Large intestine (tissue), 3 donors: ENCODE results near the gene ARHGEF40. TPM values are rescaled to one million over a fixed set of nuclear protein-coding genes. Genes with fewer than 3 reads are reported as not detected.
A peak's percentile ranks its signal among the peaks of the same experiment; 100 is the strongest.

ENCODE experiments used
- DNase-seq, 2 donors: peaks; one replicate each; pipeline versions ENCODE4 v3.0.0 to v3.0.0-alpha.2; 2013
- H3K27ac ChIP-seq: one replicate; pipeline ENCODE4 v1.5.1; 2013; ENCODE audit warnings: low read length
- H3K27me3 ChIP-seq: 2 replicates; pipeline ENCODE4 v1.6.1; 2013; ENCODE audit warnings: low read length; ENCODE audit not compliant: control insufficient read depth, insufficient read depth
- H3K36me3 ChIP-seq: 2 replicates; pipeline ENCODE4 v1.6.1; 2013; ENCODE audit warnings: low read length; ENCODE audit not compliant: control insufficient read depth, insufficient read depth
- H3K4me1 ChIP-seq: one replicate; pipeline ENCODE4 v1.6.1; 2013; ENCODE audit warnings: low read length; ENCODE audit not compliant: control insufficient read depth, insufficient read depth
- H3K4me3 ChIP-seq: one replicate; pipeline ENCODE4 v1.5.1; 2013; ENCODE audit warnings: low read length
- H3K9me3 ChIP-seq: one replicate; pipeline ENCODE4 v1.6.1; 2013; ENCODE audit warnings: mild to moderate bottlenecking, low read depth, low read length, moderate library complexity; ENCODE audit not compliant: control insufficient read depth
- WGBS: methylation state at CpG from one replicate; pipeline ENCODE4 v1.1.5; 2013; ENCODE audit warnings: low lambda C conversion rate; ENCODE audit not compliant: insufficient coverage; 5-methylcytosine and 5-hydroxymethylcytosine counted together
- polyA plus RNA-seq: library from polyadenylated mRNA; unstranded; fragments of 120-200 nt; gene quantifications from one replicate; pipeline ENCODE4 v1.2.1, GENCODE V29; 2013

Gene ARHGEF40
- polyA plus RNA-seq, 1 donor = 28.7 TPM

GRCh38 chr14:21091821-21092272 is 21.7 kb downstream of the ARHGEF40 start:
- Histone ChIP-seq H3K4me3 (no peak overlapping the region), H3K36me3 (peaks cover 59% of the 10 kb centered on the region), H3K27ac (no peak overlapping the region), H3K27me3 (no peaks in the 10 kb centered on the region), H3K4me1 (peaks cover 23% of the 10 kb centered on the region), H3K9me3 (peaks cover 8% of the 10 kb centered on the region)
- no peak for DNase-seq
- no CpG with 5 or more reads among the region's 42 CpGs for WGBS

GRCh38 chr14:21092273-21093011 is 22.3 kb downstream of the ARHGEF40 start:
- Histone ChIP-seq H3K36me3 (peaks cover 53% of the 10 kb centered on the region), H3K4me1 (peaks cover 26% of the 10 kb centered on the region), H3K27ac (no peak overlapping the region), H3K4me3 (no peak overlapping the region), H3K27me3 (no peaks in the 10 kb centered on the region), H3K9me3 (peaks cover 8% of the 10 kb centered on the region)
- no CpG with 5 or more reads among the region's 59 CpGs for WGBS
- DNase-seq = peak in 1 of 2 donors; percentile 71

DNA sequence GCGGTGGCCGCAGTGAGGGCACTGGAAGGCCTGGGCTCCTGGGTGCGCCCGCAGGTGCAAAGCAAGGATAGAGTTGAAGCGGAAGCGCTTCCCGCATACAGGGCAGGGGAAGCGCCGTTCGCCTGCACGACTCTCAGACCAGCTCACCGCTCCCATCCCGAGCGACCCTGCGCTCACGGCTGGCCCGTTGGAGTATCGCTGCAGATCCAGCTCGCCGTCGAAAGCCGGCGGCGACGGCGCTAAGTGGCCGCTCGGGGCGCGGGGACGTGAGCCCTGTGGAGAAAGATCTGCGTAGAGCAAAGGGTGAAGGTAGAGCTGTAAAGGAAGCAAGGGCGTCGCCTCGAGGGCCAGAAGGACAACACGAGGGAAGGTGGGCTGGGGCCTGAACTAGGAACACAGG is 22.9 kb downstream of the ARHGEF40 start:
- Histone ChIP-seq H3K27me3 (no peaks in the 10 kb centered on the region), H3K36me3 (peaks cover 48% of the 10 kb centered on the region), H3K27ac (no peak overlapping the region), H3K9me3 (peaks cover 8% of the 10 kb centered on the region), H3K4me1 (peaks cover 26% of the 10 kb centered on the region), H3K4me3 (no peak overlapping the region)
- no peak for DNase-seq
- WGBS = 95% methylated on average over 4 of the region's 36 CpGs

DNA sequence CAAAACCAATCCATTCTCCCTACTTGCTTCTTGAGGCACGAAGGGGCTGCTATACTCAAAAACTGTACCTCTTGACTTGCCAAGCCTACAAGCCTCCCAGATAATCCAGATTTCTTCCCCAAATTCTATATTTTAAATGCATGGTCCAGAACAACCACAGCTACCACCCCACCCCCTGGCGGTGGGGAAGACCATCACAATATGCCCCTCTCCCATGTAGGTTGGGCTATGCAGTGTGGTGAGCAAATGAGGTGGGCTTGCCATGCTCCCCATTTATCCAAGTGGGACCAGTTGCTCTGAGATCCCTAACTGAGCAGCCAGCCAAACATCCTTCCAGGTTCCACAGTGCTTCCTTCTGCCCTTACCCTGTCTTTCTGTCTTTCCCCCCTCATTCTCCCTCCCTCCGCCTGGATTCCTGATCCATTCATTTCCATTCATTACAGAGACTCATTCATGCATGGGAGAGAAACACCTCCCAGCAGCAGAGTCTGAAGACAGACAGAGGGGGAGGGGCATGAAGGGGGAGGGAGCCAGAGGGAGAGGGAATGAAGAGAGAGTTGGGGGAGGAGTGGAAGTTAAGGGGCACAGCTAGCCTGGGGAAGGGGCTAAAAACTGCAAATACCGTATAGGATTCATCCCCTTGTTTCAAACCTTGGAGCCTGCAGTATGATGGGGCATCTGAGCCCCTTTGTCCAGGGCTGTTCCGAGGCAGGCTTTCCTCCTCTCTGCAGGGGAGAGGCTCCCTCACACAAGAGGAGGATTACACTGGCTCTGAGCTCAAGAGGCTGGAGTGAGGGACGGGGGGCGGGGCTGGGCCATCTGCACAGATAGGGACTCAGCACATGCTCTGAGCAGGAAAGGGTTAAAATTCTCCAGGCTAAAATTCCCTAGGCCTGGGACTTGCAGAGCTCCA is 23.9 kb downstream of the ARHGEF40 start:
- WGBS = 0% methylated on average over 1 of the region's 7 CpGs
- Histone ChIP-seq H3K4me3 (no peak overlapping the region), H3K27me3 (no peaks in the 10 kb centered on the region), H3K9me3 (peaks cover 8% of the 10 kb centered on the region), H3K27ac (no peak overlapping the region), H3K4me1 (peaks cover 26% of the 10 kb centered on the region), H3K36me3 (peaks cover 39% of the 10 kb centered on the region)
- peak in 1 of 2 donors; percentile 64 for DNase-seq

DNA sequence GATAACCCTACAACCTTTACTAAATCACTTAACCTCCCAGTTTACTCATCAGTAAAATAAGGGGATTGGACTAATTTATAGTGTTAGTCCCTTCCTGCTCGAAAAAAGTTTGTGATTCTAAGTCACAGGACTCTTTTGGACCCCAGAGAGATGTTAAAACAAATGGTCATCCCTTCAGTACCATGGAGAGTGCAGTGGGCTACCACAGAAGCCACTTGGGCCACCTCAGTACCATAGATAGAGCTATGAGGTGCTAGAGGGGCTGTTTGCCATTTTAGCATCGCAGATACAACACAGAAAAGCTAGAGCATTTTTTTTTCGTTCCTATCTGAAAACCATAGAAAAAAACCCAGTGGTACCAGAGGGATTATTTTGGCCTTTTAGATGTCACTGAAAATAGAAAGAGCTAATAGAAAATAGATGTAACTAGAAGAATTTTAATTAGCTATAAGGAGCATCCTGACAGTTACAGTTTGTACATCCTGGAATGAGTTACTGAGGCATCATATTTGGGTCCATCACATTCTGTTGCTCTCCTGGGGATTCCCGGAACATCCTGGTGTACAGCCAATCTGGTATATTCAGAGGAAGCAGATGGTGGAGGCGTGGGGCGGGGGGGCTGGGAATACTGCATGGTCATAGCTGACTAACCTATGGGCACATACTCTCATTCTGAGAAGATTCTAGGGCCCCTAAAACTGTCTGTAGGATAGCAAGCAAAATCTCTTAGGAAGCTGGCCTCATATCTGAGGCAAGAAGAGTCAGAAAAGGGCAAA is 25.5 kb downstream of the ARHGEF40 start:
- Histone ChIP-seq H3K27me3 (no peaks in the 10 kb centered on the region), H3K4me3 (no peak overlapping the region), H3K4me1 (peaks cover 41% of the 10 kb centered on the region), H3K27ac (peak overlapping the region; percentile 82), H3K36me3 (peaks cover 24% of the 10 kb centered on the region), H3K9me3 (peaks cover 5% of the 10 kb centered on the region)
- no CpG with 5 or more reads among the region's 6 CpGs for WGBS
- no peak for DNase-seq

DNA sequence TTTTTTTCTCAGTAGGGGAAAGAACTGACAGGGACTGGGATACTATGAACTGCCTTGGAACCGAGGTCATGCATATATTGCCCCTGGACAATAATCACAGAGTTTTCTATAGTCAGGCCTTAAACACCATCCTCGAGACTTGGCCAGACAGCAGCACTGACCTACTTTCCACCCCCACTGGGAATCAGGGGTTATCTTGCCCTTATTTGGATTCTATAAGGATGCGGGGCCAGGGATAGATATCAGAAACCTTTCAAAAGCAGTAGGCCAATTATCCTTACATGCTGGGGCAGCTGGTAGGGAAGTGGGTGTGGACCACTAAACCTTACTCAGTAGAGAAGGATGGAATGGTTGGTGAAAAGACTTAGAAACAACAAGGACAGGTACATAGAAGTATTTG is 26.3 kb downstream of the ARHGEF40 start:
- no CpG with 5 or more reads among the region's 3 CpGs for WGBS
- no peaks in the 10 kb centered on the region for H3K27me3 ChIP-seq
- H3K9me3 ChIP-seq = peaks cover 5% of the 10 kb centered on the region
- H3K4me3 ChIP-seq = no peak overlapping the region
- H3K27ac ChIP-seq = peak overlapping the region; percentile 82
- H3K4me1 ChIP-seq = peaks cover 47% of the 10 kb centered on the region
- peaks cover 16% of the 10 kb centered on the region for H3K36me3 ChIP-seq
- no peak for DNase-seq

- peak in 1 of 2 donors; percentile 75 for DNase-seq
Measured at GRCh38 chr14:21096978-21097635, 27.0 kb downstream of the ARHGEF40 start.

DNA sequence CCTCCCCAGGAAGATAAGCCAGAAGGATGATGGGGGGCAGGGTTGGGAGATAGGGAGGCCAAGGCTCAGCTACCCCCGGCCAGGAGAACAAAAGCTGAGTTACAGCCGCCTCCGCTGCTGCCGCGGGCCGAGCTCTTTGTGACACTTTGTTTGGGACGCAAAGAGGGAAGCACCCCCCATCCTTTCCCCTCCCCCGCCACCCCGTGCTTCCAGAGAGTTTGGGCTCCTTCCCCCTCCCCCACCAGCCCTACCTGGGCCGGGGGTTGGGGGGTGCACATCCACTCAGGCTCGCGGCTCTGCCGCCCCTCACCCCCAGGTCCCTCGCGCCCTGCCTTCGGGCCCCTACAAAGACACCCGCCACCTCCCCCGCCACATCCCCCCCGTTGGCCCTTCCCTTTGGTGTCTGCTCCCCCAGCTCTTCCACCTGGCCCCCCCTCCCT is 27.6 kb downstream of the ARHGEF40 start:
- Histone ChIP-seq H3K36me3 (peaks cover 7% of the 10 kb centered on the region), H3K9me3 (peaks cover under 1% of the 10 kb centered on the region), H3K27me3 (no peaks in the 10 kb centered on the region), H3K4me3 (peak overlapping the region; percentile 36), H3K27ac (peak overlapping the region; percentile 82), H3K4me1 (peaks cover 58% of the 10 kb centered on the region)
- DNase-seq = peak in 1 of 2 donors; percentile 68
- WGBS = no CpG with 5 or more reads among the region's 19 CpGs

More at GRCh38 chr14:21096978-21097635, 27.0 kb downstream of the ARHGEF40 start:
- H3K27me3 ChIP-seq = no peaks in the 10 kb centered on the region
- H3K4me1 ChIP-seq = peaks cover 54% of the 10 kb centered on the region
- H3K9me3 ChIP-seq = peaks cover 5% of the 10 kb centered on the region
- peaks cover 11% of the 10 kb centered on the region for H3K36me3 ChIP-seq
- peak overlapping the region; percentile 82 for H3K27ac ChIP-seq
- no CpG with 5 or more reads among the region's 10 CpGs for WGBS
- peak overlapping the region; percentile 36 for H3K4me3 ChIP-seq

GRCh38 chr14:21098076-21098891 is 28.2 kb downstream of the ARHGEF40 start, which contains the start of gene ZNF219:
TSS of gene ZNF219 (minus strand) at chr14:21098655. CDS start at chr14:21093591, 5,064 bp downstream.
- H3K4me1 ChIP-seq = peaks cover 63% of the 10 kb centered on the region

More at GRCh38 chr14:21098076-21098891, 28.2 kb downstream of the ARHGEF40 start, which contains the start of gene ZNF219:
- Histone ChIP-seq H3K27me3 (no peaks in the 10 kb centered on the region), H3K4me3 (peak within 1 kb of the TSS; percentile 66), H3K36me3 (peaks cover under 1% of the 10 kb centered on the region), H3K27ac (peak within 1 kb of the TSS; percentile 98), H3K9me3 (no peaks in the 10 kb centered on the region)
- peak; percentile 34 to 74 for DNase-seq
- no CpG with 5 or more reads among the region's 90 CpGs for WGBS
